ENCODE data around the gene AKAP10. TPM values are rescaled to one million over a fixed set of nuclear protein-coding genes. Genes with fewer than 3 reads are reported as not detected.

AKAP10 gene
- total RNA-seq, 1 donor from 2014 or later = 15.0 TPM

- DNase-seq (ENCODE audit: low spot score in 2 of 2) = no peak
- no peaks in the 10 kb centered on the region for H3K36me3 ChIP-seq
- intact Hi-C loops (cut with DNase I) = no loop called here
- H3K4me3 ChIP-seq = no peak overlapping the region
- H3K27me3 ChIP-seq = no peaks in the 10 kb centered on the region
- no peak overlapping the region for H3K27ac ChIP-seq
- no peaks in the 10 kb centered on the region for H3K4me1 ChIP-seq
- no peaks in the 10 kb centered on the region for H3K9me3 ChIP-seq
- no peak for TF ChIP-seq CTCF (IDR thresholded peaks at IDR 0.05)
Observed at GRCh38 chr17:19986941-19987861, 9.6 kb upstream of the AKAP10 start.

GRCh38 chr17:19979917-19980770 lies 2.5 kb upstream of the AKAP10 start:
- no peak for TF ChIP-seq CTCF (IDR thresholded peaks at IDR 0.05)
- intact Hi-C loops (cut with DNase I) = no loop called here
- Histone ChIP-seq H3K9me3 (no peaks in the 10 kb centered on the region), H3K4me3 (peak overlapping the region in 1 of 2 donors; percentile 18), H3K4me1 (peaks cover 12 to 13% of the 10 kb centered on the region in 2 donors), H3K27me3 (no peaks in the 10 kb centered on the region), H3K27ac (peak overlapping the region; percentile 13 to 31), H3K36me3 (no peaks in the 10 kb centered on the region)
- peak in 1 of 2 donors; percentile 69 for DNase-seq (ENCODE audit: low spot score in 2 of 2)

GRCh38 chr17:19978805-19979211 lies 1.2 kb upstream of the AKAP10 start:
- intact Hi-C loops (cut with DNase I) = no loop called here

GRCh38 chr17:19978209-19978802 lies 678 bp upstream of the AKAP10 start:
- peaks cover 12 to 13% of the 10 kb centered on the region in 2 donors for H3K4me1 ChIP-seq
- peak overlapping the region; percentile 93 to 96 for H3K27ac ChIP-seq
- H3K4me3 ChIP-seq = peak overlapping the region; percentile 92 to 96
- no peaks in the 10 kb centered on the region for H3K9me3 ChIP-seq
- DNase-seq (ENCODE audit: low spot score in 2 of 2) = no peak
- H3K27me3 ChIP-seq = no peaks in the 10 kb centered on the region
- intact Hi-C loops (cut with DNase I) = no loop called here
- H3K36me3 ChIP-seq = no peaks in the 10 kb centered on the region
- no peak for TF ChIP-seq CTCF (IDR thresholded peaks at IDR 0.05)

More at GRCh38 chr17:19978805-19979211, 1.2 kb upstream of the AKAP10 start:
- H3K27me3 ChIP-seq = no peaks in the 10 kb centered on the region
- peak overlapping the region; percentile 93 to 96 for H3K27ac ChIP-seq
- peak overlapping the region; percentile 92 to 96 for H3K4me3 ChIP-seq
- H3K36me3 ChIP-seq = no peaks in the 10 kb centered on the region
- no peak for TF ChIP-seq CTCF (IDR thresholded peaks at IDR 0.05)
- no peaks in the 10 kb centered on the region for H3K9me3 ChIP-seq
- H3K4me1 ChIP-seq = peaks cover 12 to 13% of the 10 kb centered on the region in 2 donors
- no peak for DNase-seq (ENCODE audit: low spot score in 2 of 2)

- Histone ChIP-seq H3K4me1 (peaks cover 12 to 13% of the 10 kb centered on the region in 2 donors), H3K27me3 (no peaks in the 10 kb centered on the region), H3K9me3 (no peaks in the 10 kb centered on the region), H3K36me3 (peaks cover 4 to 5% of the 10 kb centered on the region in 2 donors), H3K4me3 (no peak overlapping the region), H3K27ac (no peak overlapping the region)
- intact Hi-C loops (cut with DNase I) = no loop called here
- DNase-seq (ENCODE audit: low spot score in 2 of 2) = no peak
- TF ChIP-seq CTCF (IDR thresholded peaks at IDR 0.05) = no peak
Observed at GRCh38 chr17:19975601-19976000, 2.0 kb downstream of the AKAP10 start.

All from ascending aorta (tissue), 2 donors.